Ascending aorta (tissue), 2 donors: ENCODE results near the gene PARD3B. TPM values are rescaled to one million over a fixed set of nuclear protein-coding genes. Genes with fewer than 3 reads are reported as not detected.

Experiments used
- DNase-seq, 2 donors: peaks; one replicate each; pipeline ENCODE4 v3.0.0-alpha.2; 2019; ENCODE audit warnings: low spot score in 2 of 2
- H3K27ac ChIP-seq, 2 donors: fragments of 200-600 bp; sonication (generic); one replicate each; pipeline ENCODE4 v1.5.1; 2016 to 2017; ENCODE audit warnings: mild to moderate bottlenecking in 1 of 2
- H3K27me3 ChIP-seq: fragments of 200-600 bp; sonication (generic); one replicate; pipeline ENCODE4 v1.5.1; 2017
- H3K36me3 ChIP-seq, 2 donors: fragments of 200-600 bp; sonication (generic); one replicate each; pipeline ENCODE4 v1.5.1; 2016
- H3K4me1 ChIP-seq, 2 donors: fragments of 200-600 bp; sonication (generic); one replicate each; pipeline ENCODE4 v1.5.1; 2016 to 2017; ENCODE audit warnings: mild to moderate bottlenecking in 1 of 2
- H3K4me3 ChIP-seq, 2 donors: fragments of 200-600 bp; sonication (generic); one replicate each; pipeline ENCODE4 v1.5.1; 2016 to 2017; ENCODE audit warnings: mild to moderate bottlenecking in 1 of 2
- H3K9me3 ChIP-seq, 2 donors: fragments of 200-600 bp; sonication (generic); one replicate each; pipeline ENCODE4 v1.5.1; 2016
- intact Hi-C: fragments of 100-400 bp; cut with DNase I; formaldehyde crosslinking; loops from one replicate; pipeline ENCODE4 v1.15.1; 2023
- total RNA-seq: library from RNA; depleted of rRNA; stranded (reverse); fragments of >200 nt; gene quantifications from one replicate; pipeline ENCODE4 v1.1.0, GENCODE V29; 2016
- TF ChIP-seq, protein P1 (sequence below), 3 experiments: fragments of 200-600 bp in 2 of 3; fragments of 450-650 bp in 1 of 3; sonication (generic) in 2 of 3; IDR thresholded peaks; one replicate each; pipeline ENCODE4 v1.5.1; 2016 to 2019; ENCODE audit warnings: antibody characterized with exemption in 3 of 3, mild to moderate bottlenecking in 1 of 3, moderate library complexity in 1 of 3

The PARD3B gene
- total RNA-seq, 1 donor from 2014 or later, result 9.5 TPM

DNA sequence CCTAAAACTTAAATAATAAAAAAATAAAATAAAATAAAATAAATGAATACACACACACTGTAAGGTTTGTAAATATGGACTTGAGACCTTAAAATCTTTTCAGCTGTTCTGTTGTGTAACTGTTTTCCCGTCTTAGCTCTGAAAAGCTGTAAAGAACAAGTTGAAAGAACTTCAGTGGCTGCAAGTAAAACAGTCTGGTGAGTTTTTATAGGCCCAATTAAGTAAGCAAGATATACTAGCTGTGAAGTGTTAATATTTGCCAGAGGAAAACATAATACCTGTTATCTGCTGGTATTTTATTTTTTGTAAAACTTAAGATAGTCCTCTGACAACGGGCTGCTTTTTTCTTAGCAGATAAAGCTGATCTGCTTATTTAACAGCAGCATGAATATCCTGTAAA lies 960.1 kb downstream of the PARD3B start:
- Histone ChIP-seq H3K4me1 (no peaks in the 10 kb centered on the region), H3K27me3 (no peaks in the 10 kb centered on the region), H3K9me3 (no peaks in the 10 kb centered on the region), H3K36me3 (peaks cover 0 to 12% of the 10 kb centered on the region in 2 donors), H3K27ac (no peak overlapping the region), H3K4me3 (no peak overlapping the region)
- TF ChIP-seq, protein P1, sequence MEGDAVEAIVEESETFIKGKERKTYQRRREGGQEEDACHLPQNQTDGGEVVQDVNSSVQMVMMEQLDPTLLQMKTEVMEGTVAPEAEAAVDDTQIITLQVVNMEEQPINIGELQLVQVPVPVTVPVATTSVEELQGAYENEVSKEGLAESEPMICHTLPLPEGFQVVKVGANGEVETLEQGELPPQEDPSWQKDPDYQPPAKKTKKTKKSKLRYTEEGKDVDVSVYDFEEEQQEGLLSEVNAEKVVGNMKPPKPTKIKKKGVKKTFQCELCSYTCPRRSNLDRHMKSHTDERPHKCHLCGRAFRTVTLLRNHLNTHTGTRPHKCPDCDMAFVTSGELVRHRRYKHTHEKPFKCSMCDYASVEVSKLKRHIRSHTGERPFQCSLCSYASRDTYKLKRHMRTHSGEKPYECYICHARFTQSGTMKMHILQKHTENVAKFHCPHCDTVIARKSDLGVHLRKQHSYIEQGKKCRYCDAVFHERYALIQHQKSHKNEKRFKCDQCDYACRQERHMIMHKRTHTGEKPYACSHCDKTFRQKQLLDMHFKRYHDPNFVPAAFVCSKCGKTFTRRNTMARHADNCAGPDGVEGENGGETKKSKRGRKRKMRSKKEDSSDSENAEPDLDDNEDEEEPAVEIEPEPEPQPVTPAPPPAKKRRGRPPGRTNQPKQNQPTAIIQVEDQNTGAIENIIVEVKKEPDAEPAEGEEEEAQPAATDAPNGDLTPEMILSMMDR (IDR thresholded peaks at IDR 0.05), result no peak
- no peak for DNase-seq
- intact Hi-C loops, result no loop called here

DNA sequence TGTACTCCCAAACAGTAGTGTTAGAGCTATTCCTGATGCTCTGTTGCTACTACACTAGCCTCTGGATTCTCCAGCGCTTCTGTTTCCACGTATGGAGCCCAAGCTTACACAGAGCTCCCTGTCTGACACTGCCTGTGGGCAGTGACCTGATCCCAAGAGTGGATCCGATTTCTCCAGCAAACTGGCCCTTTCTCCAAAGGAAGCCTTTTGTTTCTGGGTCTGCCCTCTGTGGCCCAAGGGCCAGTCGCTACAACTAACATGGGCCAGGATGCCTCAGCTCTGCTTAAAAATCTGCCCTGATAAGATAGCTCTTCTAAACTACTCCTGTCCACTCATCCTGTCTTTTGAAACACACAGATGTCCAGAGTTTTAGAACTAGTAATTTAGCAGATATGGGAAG lies 964.4 kb downstream of the PARD3B start:
- no peaks in the 10 kb centered on the region for H3K4me1 ChIP-seq
- no peak for DNase-seq
- H3K27me3 ChIP-seq, result no peaks in the 10 kb centered on the region
- no peaks in the 10 kb centered on the region for H3K36me3 ChIP-seq
- H3K27ac ChIP-seq, result no peak overlapping the region
- H3K4me3 ChIP-seq, result no peak overlapping the region
- H3K9me3 ChIP-seq, result no peaks in the 10 kb centered on the region
- intact Hi-C loops, result no loop called here
- TF ChIP-seq, protein P1 (IDR thresholded peaks at IDR 0.05), result no peak

DNA sequence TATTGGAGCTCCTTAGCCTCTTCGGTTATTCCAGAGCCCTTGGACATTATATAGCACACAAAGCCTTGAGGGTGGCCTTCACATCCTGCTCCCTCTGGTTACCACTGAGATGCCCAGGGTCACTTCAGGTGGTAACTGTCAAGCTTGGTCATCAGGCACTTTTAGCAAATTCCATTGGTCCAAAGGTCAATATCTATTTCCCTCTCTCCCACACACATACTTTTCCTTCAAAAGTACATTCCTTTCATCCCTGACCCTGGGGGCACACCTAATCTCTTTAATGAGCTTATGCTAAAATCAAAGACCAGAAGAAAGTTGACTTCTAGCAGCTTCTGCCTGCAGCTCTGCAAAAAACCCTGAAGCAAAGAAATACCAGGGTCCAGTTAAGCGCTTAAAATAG lies 965.1 kb downstream of the PARD3B start:
- no peaks in the 10 kb centered on the region for H3K27me3 ChIP-seq
- H3K9me3 ChIP-seq, result no peaks in the 10 kb centered on the region
- H3K4me1 ChIP-seq, result no peaks in the 10 kb centered on the region
- H3K36me3 ChIP-seq, result no peaks in the 10 kb centered on the region
- DNase-seq, result no peak
- H3K27ac ChIP-seq, result no peak overlapping the region
- H3K4me3 ChIP-seq, result no peak overlapping the region
- intact Hi-C loops, result no loop called here
- TF ChIP-seq, protein P1 (IDR thresholded peaks at IDR 0.05), result no peak

DNA sequence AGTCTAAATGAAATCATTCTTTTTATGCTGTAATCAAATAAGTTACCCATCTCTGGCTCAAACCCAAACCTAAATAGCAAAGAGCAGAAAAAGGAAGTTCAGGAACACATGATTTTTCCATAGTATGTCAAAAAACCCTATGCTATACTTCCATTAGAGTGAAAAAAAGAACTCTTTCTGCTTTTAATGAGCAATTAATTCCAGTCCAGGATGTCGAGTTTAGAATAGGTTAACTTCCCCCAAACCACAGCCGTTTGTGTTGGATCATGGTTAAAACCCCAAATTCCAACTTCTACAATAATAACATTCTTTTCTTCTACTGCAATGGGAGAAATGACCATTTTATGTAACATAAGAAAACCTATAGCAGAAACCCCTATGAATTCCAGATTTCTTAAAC lies 965.9 kb downstream of the PARD3B start:
- no peak overlapping the region for H3K27ac ChIP-seq
- no peaks in the 10 kb centered on the region for H3K4me1 ChIP-seq
- intact Hi-C loops, result no loop called here
- H3K27me3 ChIP-seq, result no peaks in the 10 kb centered on the region
- TF ChIP-seq, protein P1 (IDR thresholded peaks at IDR 0.05), result no peak
- no peak overlapping the region for H3K4me3 ChIP-seq
- H3K36me3 ChIP-seq, result no peaks in the 10 kb centered on the region
- DNase-seq, result no peak
- peaks cover 0 to 4% of the 10 kb centered on the region in 2 donors for H3K9me3 ChIP-seq

DNA sequence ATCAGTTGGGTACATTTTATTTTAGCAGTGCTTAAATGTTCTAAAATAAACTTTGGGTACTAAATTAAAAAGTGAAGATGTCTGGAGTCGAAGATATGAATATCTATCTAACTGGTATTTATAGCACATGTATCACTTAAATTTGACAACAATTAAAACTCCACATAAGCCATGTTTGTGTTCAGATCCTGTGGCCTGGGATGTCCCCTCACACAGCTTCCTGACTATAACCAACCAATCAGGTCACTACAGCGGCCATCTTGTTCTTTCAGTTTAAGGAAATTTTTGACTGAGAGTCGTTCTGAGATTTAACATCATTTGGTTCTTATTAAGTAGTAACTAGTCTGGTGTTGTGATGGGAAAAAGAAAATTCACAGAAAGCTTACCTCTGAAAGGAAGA lies 966.4 kb downstream of the PARD3B start:
- Histone ChIP-seq H3K4me1 (no peaks in the 10 kb centered on the region), H3K4me3 (no peak overlapping the region), H3K36me3 (no peaks in the 10 kb centered on the region), H3K27me3 (no peaks in the 10 kb centered on the region), H3K27ac (no peak overlapping the region), H3K9me3 (peaks cover 0 to 8% of the 10 kb centered on the region in 2 donors)
- no peak for DNase-seq
- intact Hi-C loops, result no loop called here
- TF ChIP-seq, protein P1 (IDR thresholded peaks at IDR 0.05), result no peak

DNA sequence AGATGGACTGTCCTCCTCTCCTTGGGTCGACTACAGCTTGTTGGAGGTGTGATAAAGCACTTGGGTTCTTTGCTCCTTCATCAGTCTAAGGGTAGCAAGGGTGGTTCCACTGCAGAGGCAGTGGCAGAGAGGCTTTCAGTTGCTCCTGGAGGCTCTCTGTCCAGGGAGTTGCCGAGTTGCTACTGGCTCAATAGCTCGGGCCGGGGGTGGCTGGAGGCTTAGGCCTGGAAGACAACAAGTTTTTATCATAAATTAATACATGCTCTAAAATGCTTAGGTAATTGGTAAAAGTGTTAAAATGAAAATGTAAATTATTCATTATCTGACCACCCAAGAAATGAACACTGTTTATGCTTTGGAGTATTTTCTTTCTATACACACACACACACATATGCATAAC lies 975.0 kb downstream of the PARD3B start:
- Histone ChIP-seq H3K36me3 (no peaks in the 10 kb centered on the region), H3K9me3 (peaks cover 0 to 20% of the 10 kb centered on the region in 2 donors), H3K27me3 (no peaks in the 10 kb centered on the region), H3K4me1 (no peaks in the 10 kb centered on the region), H3K4me3 (no peak overlapping the region), H3K27ac (no peak overlapping the region)
- intact Hi-C loops, result no loop called here
- no peak for DNase-seq
- TF ChIP-seq, protein P1 (IDR thresholded peaks at IDR 0.05), result no peak
